Testis (tissue), 2 donors: Measurements from ENCODE around the gene TPSAB1.
"Not testable (repeated sequence)": the region's sequence is repeated elsewhere in the genome, so short reads cannot be mapped to it uniquely, and the experiment has no call there.

Experiments used
- CTCF ChIP-seq, 3 experiments: fragments of 450-650 bp in 2 of 3; fragments of 200-600 bp in 1 of 3; sonication (generic) in 1 of 3; IDR thresholded peaks; one replicate each; pipeline ENCODE4 v1.5.1; 2016 to 2019; ENCODE audit warnings: antibody characterized with exemption in 3 of 3, mild to moderate bottlenecking in 2 of 3, moderate library complexity in 1 of 3
- POLR2A ChIP-seq: fragments of 450-650 bp; IDR thresholded peaks from one replicate; pipeline ENCODE4 v1.6.1; 2017; ENCODE audit warnings: antibody characterized with exemption, mild to moderate bottlenecking, moderate library complexity

DNA sequence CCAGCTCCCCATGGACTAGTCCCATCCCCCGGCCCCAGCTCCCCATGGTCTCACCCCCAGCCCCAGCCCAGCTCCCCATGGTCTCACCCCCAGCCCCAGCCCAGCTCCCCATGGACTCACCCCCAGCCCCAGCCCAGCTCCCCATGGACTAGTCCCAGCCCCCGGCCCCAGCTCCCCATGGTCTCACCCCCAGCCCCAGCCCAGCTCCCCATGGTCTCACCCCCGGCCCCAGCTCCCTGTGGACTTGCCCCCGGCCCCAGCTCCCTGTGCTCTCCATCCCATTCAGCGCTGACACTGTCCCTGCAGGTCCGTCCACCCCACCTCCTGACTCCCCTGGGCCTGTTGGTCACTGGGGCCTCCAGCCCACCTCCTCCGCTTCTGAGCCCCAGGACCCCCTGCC is 9.2 kb upstream of the TPSAB1 start:
- not testable (repeated sequence) for TF ChIP-seq POLR2A; CTCF (IDR thresholded peaks at IDR 0.05)
